ENCODE measurements around the gene ZRANB1. TPM values are rescaled to one million over a fixed set of nuclear protein-coding genes. Genes with fewer than 3 reads are reported as not detected.

ZRANB1 gene
- total RNA-seq, 1 donor from 2014 or later, result 28.9 TPM

DNA sequence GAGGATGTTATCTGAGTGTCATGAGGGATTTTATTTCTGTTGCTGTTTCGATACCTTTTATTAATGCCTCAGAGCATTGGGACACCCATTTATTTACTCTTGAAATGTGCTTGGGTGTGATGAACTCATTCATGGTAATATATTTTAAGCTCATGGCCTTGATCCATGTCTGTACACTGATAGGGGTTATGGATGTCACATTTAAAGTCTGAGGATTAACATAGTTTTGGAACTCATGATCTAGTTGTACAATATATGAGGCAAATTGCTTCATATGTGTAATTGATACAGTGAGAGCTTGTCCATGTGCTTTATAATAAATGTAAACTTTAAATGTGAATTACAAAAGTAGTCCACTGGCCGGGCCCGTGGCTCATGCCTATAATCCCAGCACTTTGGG lies 23.0 kb upstream of the ZRANB1 start:
- H3K27ac Mint-ChIP-seq (ENCODE audit: unreplicated experiment), result no peak overlapping the region
- H3K4me1 Mint-ChIP-seq (ENCODE audit: low read depth, unreplicated experiment), result peaks cover 7% of the 10 kb centered on the region

DNA sequence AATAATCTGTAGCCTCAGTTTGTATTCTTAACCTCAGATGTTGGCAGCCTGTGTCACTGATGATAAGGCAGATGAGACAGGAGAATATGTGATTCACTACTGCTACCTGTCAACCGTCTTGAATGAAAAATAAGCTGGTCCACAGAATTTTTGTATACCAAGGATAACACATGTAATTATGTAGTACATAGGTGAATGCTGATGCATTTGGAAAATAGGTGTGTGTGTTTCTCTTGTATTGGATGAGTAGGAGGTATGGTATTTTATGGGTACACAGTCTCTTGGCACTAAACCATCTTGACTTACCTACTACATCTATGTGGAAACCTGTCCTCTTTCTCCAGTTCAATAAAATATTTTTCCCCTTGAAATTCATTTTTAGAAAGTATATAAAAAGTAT lies 20.7 kb upstream of the ZRANB1 start:
- Mint-ChIP-seq H3K27me3 (ENCODE audit: unreplicated experiment) (peaks cover 5% of the 10 kb centered on the region), H3K27ac (ENCODE audit: unreplicated experiment) (no peak overlapping the region), H3K4me1 (ENCODE audit: low read depth, unreplicated experiment) (peaks cover 10% of the 10 kb centered on the region), H3K36me3 (ENCODE audit: unreplicated experiment) (no peaks in the 10 kb centered on the region), H3K9me3 (ENCODE audit: unreplicated experiment) (peaks cover 2% of the 10 kb centered on the region), H3K4me3 (ENCODE audit: unreplicated experiment) (no peak overlapping the region)
- TF ChIP-seq, protein P1, sequence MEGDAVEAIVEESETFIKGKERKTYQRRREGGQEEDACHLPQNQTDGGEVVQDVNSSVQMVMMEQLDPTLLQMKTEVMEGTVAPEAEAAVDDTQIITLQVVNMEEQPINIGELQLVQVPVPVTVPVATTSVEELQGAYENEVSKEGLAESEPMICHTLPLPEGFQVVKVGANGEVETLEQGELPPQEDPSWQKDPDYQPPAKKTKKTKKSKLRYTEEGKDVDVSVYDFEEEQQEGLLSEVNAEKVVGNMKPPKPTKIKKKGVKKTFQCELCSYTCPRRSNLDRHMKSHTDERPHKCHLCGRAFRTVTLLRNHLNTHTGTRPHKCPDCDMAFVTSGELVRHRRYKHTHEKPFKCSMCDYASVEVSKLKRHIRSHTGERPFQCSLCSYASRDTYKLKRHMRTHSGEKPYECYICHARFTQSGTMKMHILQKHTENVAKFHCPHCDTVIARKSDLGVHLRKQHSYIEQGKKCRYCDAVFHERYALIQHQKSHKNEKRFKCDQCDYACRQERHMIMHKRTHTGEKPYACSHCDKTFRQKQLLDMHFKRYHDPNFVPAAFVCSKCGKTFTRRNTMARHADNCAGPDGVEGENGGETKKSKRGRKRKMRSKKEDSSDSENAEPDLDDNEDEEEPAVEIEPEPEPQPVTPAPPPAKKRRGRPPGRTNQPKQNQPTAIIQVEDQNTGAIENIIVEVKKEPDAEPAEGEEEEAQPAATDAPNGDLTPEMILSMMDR (IDR thresholded peaks at IDR 0.05; ENCODE audit: partially characterized antibody, unreplicated experiment), result no peak
- no peak for DNase-seq

More for the DNA sequence above, 23.0 kb upstream of the ZRANB1 start:
- Mint-ChIP-seq H3K9me3 (ENCODE audit: unreplicated experiment) (peaks cover 5% of the 10 kb centered on the region), H3K36me3 (ENCODE audit: unreplicated experiment) (no peaks in the 10 kb centered on the region), H3K4me3 (ENCODE audit: unreplicated experiment) (peak overlapping the region; percentile 97), H3K27me3 (ENCODE audit: unreplicated experiment) (peaks cover 9% of the 10 kb centered on the region)
- no peak for DNase-seq
- TF ChIP-seq, protein P1 (IDR thresholded peaks at IDR 0.05; ENCODE audit: partially characterized antibody, unreplicated experiment), result no peak

GRCh38 chr10:124923684-124924083 lies 18.2 kb upstream of the ZRANB1 start:
- no peak overlapping the region for H3K27ac Mint-ChIP-seq (ENCODE audit: unreplicated experiment)
- no peaks in the 10 kb centered on the region for H3K27me3 Mint-ChIP-seq (ENCODE audit: unreplicated experiment)
- no peaks in the 10 kb centered on the region for H3K9me3 Mint-ChIP-seq (ENCODE audit: unreplicated experiment)
- no peaks in the 10 kb centered on the region for H3K36me3 Mint-ChIP-seq (ENCODE audit: unreplicated experiment)
- TF ChIP-seq, protein P1 (IDR thresholded peaks at IDR 0.05; ENCODE audit: partially characterized antibody, unreplicated experiment), result no peak
- no peak overlapping the region for H3K4me3 Mint-ChIP-seq (ENCODE audit: unreplicated experiment)
- peaks cover 14% of the 10 kb centered on the region for H3K4me1 Mint-ChIP-seq (ENCODE audit: low read depth, unreplicated experiment)
- no peak for DNase-seq

GRCh38 chr10:124926548-124926947 lies 15.4 kb upstream of the ZRANB1 start:
- TF ChIP-seq, protein P1 (IDR thresholded peaks at IDR 0.05; ENCODE audit: partially characterized antibody, unreplicated experiment), result no peak
- no peak for DNase-seq
- no peak overlapping the region for H3K27ac Mint-ChIP-seq (ENCODE audit: unreplicated experiment)
- H3K9me3 Mint-ChIP-seq (ENCODE audit: unreplicated experiment), result no peaks in the 10 kb centered on the region
- H3K4me1 Mint-ChIP-seq (ENCODE audit: low read depth, unreplicated experiment), result peaks cover 12% of the 10 kb centered on the region
- H3K27me3 Mint-ChIP-seq (ENCODE audit: unreplicated experiment), result no peaks in the 10 kb centered on the region
- H3K4me3 Mint-ChIP-seq (ENCODE audit: unreplicated experiment), result no peak overlapping the region
- H3K36me3 Mint-ChIP-seq (ENCODE audit: unreplicated experiment), result peaks cover under 1% of the 10 kb centered on the region

DNA sequence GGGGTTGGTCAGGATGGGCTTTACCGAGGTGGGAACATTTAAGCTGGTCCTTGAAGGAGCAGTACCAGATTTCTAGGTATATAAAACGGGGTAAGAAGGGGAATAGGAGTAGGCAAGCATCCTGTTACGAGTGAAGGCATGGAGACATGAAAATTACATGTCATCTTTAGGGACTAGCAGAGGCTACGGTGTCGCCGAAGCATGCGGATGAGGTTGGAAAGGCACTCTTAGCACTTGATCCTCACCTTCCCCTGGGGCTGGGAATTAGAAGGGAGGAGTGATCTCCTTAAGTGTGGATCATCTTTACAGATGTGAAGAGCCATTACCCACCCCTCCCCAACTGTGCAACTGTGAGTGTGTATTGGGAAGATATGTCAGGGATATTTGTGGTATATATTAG lies 13.8 kb upstream of the ZRANB1 start:
- Mint-ChIP-seq H3K27ac (ENCODE audit: unreplicated experiment) (no peak overlapping the region), H3K4me1 (ENCODE audit: low read depth, unreplicated experiment) (peaks cover 12% of the 10 kb centered on the region), H3K27me3 (ENCODE audit: unreplicated experiment) (no peaks in the 10 kb centered on the region), H3K36me3 (ENCODE audit: unreplicated experiment) (peaks cover 5% of the 10 kb centered on the region), H3K4me3 (ENCODE audit: unreplicated experiment) (peak overlapping the region; percentile 12), H3K9me3 (ENCODE audit: unreplicated experiment) (peaks cover 2% of the 10 kb centered on the region)
- TF ChIP-seq, protein P1 (IDR thresholded peaks at IDR 0.05; ENCODE audit: partially characterized antibody, unreplicated experiment), result no peak
- DNase-seq, result peak; percentile 43
